ENCODE measurements around the gene HTRA2.

Gene HTRA2

DNA sequence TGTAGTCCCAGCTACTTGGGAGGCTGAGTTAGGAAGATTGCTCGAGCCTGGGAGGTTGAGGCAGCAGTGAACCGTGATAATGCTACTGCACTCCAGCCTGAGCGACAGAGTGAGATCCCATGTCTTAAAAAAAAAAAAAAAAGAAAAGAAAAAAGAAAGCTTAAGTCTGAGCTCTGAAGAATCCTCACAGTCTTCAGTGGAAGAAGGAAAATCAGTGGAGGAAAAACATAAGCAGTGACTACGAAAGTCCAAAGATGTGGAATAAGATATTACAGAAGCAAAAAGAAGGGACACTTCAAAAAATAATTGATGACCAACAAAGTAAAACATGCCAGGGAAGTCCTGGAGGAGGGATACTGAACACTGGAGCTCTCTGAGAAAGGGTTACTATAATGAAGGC lies 19.5 kb upstream of the HTRA2 start:
- H3K4me3 ChIP-seq (ENCODE audit: low read depth, low read length): no peak overlapping the region
- TF ChIP-seq MYC (IDR thresholded peaks at IDR 0.05; ENCODE audit: low read depth, low read length): no peak
- TF ChIP-seq POLR2A (IDR thresholded peaks at IDR 0.05; ENCODE audit: extremely low read depth, insufficient read length): no peak
- TF ChIP-seq, protein P1, sequence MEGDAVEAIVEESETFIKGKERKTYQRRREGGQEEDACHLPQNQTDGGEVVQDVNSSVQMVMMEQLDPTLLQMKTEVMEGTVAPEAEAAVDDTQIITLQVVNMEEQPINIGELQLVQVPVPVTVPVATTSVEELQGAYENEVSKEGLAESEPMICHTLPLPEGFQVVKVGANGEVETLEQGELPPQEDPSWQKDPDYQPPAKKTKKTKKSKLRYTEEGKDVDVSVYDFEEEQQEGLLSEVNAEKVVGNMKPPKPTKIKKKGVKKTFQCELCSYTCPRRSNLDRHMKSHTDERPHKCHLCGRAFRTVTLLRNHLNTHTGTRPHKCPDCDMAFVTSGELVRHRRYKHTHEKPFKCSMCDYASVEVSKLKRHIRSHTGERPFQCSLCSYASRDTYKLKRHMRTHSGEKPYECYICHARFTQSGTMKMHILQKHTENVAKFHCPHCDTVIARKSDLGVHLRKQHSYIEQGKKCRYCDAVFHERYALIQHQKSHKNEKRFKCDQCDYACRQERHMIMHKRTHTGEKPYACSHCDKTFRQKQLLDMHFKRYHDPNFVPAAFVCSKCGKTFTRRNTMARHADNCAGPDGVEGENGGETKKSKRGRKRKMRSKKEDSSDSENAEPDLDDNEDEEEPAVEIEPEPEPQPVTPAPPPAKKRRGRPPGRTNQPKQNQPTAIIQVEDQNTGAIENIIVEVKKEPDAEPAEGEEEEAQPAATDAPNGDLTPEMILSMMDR (IDR thresholded peaks at IDR 0.05; ENCODE audit: low read depth, low read length): no peak
- TF ChIP-seq, protein P2, sequence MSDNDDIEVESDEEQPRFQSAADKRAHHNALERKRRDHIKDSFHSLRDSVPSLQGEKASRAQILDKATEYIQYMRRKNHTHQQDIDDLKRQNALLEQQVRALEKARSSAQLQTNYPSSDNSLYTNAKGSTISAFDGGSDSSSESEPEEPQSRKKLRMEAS (IDR thresholded peaks at IDR 0.05; ENCODE audit: low read depth, low read length): no peak
- DNase-seq (ENCODE audit: low read depth): no peak

DNA sequence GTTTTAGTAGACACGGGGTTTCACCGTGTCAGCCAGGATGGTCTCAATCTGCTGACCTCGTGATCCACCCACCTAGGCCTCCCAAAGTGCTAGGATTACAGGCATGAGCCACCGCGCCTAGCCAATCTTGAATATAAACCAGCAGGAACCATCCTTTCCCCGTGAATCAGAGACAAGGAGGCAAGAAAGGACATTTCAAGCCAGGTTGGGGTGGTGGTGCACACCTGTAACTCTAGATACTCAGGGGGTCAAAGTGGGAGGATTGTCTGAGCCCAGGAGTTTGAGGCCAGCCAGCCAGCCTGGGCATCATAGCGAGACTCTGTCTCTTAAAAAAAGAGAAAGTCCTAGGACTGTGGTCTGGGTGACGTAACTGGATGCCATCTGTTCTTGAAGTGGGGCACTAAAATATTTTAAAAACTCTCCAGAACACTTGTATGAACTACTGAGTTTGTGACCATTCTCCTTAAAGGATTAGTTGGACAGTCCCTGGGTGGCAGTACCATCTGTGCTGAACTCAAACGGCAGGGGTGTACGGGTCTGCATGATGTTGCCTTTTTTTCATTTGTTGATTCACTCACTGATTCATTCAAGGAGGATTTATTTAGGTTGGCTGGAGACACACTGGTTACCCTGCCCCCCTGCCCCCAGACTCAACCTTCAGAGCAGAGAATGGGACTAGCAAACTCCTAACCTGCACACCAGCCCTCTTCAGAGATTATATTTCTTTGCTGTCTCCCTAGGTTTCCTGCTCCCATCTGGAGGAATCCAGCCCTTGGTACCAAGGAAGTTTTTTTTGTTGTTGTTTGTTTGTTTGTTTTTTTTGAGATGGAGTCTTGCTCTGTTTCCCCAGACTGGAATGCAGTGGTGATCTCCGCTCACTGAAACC lies 18.4 kb upstream of the HTRA2 start:
- DNase-seq (ENCODE audit: low read depth): no peak
- no peak overlapping the region for H3K4me3 ChIP-seq (ENCODE audit: low read depth, low read length)

DNA sequence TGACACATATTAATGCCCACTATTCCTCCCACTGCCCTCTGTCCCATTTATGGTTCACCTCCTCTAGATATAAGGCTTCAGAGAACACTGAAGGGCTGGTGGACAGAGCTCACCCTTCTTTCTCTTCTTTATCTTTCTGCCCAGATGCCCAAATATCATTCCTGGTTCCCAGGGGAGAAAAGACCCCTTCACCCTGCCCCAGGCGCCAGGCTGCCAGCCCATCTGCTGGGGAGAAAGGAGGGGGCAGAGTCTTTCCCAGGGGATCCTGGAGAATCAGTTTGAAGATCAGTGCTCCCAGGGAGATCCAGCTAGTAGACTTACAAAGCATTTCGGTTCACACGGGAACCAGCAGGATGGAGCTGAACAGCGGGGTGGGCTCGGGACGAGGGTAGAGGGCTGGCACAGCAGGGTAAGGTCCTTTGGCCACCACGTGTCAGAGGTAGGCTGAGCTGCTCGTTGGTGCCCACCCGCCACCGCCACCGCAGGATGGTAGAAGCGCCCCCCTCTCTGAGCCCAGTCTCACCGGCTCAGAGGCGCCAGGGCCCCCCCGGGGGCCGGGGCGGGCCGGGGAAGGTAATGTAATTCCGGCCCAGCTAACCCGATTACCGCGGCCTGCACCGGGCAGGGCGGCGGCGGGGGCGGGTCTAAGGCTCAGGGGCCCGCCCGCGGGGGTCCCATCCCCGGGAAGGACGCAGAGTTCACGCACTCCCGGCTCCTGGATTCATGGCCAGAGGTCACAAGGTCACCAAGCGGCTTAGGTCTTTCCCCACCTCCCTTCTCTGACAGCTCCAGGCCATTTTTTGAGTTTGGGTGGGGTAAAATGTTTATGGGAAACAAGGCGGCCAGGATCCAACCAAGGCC lies 16.8 kb upstream of the HTRA2 start:
- no peak for DNase-seq (ENCODE audit: low read depth)
- H3K4me3 ChIP-seq (ENCODE audit: low read depth, low read length): no peak overlapping the region
- TF ChIP-seq, protein P1 (IDR thresholded peaks at IDR 0.05; ENCODE audit: low read depth, low read length): no peak
- TF ChIP-seq MYC (IDR thresholded peaks at IDR 0.05; ENCODE audit: low read depth, low read length) (no peak), POLR2A (IDR thresholded peaks at IDR 0.05; ENCODE audit: extremely low read depth, insufficient read length) (no peak)
- TF ChIP-seq, protein P2 (IDR thresholded peaks at IDR 0.05; ENCODE audit: low read depth, low read length): no peak

More for the DNA sequence above, 18.4 kb upstream of the HTRA2 start:
- TF ChIP-seq, protein P2 (IDR thresholded peaks at IDR 0.05; ENCODE audit: low read depth, low read length): no peak
- TF ChIP-seq MYC (IDR thresholded peaks at IDR 0.05; ENCODE audit: low read depth, low read length): no peak
- no peak for TF ChIP-seq POLR2A (IDR thresholded peaks at IDR 0.05; ENCODE audit: extremely low read depth, insufficient read length)
- TF ChIP-seq, protein P1 (IDR thresholded peaks at IDR 0.05; ENCODE audit: low read depth, low read length): no peak

DNA sequence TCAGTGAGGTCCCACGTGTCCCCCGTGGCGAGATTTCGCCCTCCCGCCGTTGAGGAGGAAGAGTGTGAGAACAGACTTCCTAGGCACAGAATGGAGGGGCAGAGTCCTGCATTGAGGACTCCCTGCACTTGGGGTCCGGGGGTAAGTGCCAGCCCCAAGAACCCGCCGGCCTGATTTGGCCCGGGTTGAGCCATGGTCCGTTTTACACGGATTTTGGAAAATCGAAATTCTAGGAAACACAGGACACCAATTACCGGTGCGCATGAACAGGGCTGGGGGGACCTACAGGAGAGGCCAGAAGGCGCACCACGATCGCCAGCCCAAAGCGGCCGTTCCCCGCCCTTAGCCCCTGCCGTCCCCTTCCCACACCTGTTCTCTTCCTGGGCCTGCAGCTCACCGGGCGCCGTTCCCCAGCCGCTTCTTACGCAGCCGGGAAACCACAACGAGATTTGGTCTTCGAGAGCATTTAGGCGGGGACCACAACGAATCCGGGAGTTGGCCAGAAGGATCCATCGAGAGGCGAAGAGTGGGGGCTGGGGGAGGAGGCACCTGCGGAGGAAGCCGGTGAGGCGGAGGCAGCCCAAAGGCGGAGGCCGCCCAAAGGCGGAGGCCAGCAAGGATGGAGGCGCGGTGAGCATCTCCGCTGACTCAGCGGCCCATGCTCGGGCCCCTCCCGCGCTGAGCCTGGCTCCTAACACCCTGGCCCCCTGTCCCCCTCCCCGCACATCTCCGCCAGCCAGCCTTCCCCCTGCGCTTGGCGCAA lies 15.9 kb upstream of the HTRA2 start:
- H3K4me3 ChIP-seq (ENCODE audit: low read depth, low read length): no peak overlapping the region
- no peak for DNase-seq (ENCODE audit: low read depth)
- TF ChIP-seq POLR2A (IDR thresholded peaks at IDR 0.05; ENCODE audit: extremely low read depth, insufficient read length) (no peak), MYC (IDR thresholded peaks at IDR 0.05; ENCODE audit: low read depth, low read length) (no peak)
- TF ChIP-seq, protein P2 (IDR thresholded peaks at IDR 0.05; ENCODE audit: low read depth, low read length): no peak
- TF ChIP-seq, protein P1 (IDR thresholded peaks at IDR 0.05; ENCODE audit: low read depth, low read length): no peak
